ENCODE measurements around the gene OLFM3.
A peak's percentile ranks its signal among the peaks of the same experiment; 100 is the strongest.

The OLFM3 gene

DNA sequence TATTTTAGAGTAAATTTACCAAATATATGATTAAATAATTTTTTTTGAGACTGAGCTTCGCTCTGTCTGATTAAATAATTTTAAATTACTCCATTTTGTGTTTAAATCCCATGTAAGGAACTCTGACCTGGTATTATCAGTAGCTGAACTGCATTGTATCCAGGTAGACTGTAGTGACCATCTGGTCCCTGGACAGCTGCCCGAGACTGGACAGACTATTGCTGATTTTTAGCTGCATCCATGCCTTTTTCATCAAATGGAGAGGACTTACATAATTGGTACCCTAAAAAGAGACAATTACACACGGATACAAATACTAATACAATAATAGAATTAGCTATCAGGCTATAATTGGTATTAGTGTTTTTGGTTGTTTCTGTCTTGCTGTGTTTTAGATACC lies 20.6 kb downstream of the OLFM3 start:
- H3K27me3 ChIP-seq (replicated peaks; ENCODE audit: control insufficient read depth, insufficient read depth, low read length) = no peaks in the 10 kb centered on the region
- H3K36me3 ChIP-seq (ENCODE audit: control insufficient read depth, insufficient read depth, low read length) = no peaks in the 10 kb centered on the region
- H3K4me3 ChIP-seq (replicated peaks; ENCODE audit: low read depth, low read length) = no peak overlapping the region
- DNase-seq (ENCODE audit: extremely low read depth, insufficient read length) = no peak
- TF ChIP-seq, protein P1, sequence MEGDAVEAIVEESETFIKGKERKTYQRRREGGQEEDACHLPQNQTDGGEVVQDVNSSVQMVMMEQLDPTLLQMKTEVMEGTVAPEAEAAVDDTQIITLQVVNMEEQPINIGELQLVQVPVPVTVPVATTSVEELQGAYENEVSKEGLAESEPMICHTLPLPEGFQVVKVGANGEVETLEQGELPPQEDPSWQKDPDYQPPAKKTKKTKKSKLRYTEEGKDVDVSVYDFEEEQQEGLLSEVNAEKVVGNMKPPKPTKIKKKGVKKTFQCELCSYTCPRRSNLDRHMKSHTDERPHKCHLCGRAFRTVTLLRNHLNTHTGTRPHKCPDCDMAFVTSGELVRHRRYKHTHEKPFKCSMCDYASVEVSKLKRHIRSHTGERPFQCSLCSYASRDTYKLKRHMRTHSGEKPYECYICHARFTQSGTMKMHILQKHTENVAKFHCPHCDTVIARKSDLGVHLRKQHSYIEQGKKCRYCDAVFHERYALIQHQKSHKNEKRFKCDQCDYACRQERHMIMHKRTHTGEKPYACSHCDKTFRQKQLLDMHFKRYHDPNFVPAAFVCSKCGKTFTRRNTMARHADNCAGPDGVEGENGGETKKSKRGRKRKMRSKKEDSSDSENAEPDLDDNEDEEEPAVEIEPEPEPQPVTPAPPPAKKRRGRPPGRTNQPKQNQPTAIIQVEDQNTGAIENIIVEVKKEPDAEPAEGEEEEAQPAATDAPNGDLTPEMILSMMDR (IDR thresholded peaks at IDR 0.05; ENCODE audit: insufficient read depth, low read length, poor library complexity, severe bottlenecking) = no peak

DNA sequence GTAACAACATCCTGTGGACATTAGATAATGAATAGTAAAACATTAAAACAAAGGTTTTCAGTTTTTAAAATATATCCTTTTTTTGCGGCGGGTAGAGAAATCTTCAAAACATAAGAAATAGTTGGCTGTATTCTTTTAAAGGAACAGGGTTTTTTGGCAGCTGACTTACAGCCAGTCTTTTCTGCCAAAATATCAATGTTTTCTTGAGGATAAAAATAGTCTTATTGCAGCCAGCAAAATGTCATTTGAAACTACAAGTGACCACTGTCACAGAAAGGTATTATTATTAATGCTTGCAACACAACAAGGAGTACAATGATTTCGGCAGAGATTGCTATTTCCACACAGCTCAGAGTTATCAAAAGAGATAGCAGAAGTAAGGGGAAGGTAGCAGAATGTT lies 21.4 kb downstream of the OLFM3 start:
- no peak overlapping the region for H3K4me3 ChIP-seq (replicated peaks; ENCODE audit: low read depth, low read length)
- no peak for DNase-seq (ENCODE audit: extremely low read depth, insufficient read length)
- no peaks in the 10 kb centered on the region for H3K36me3 ChIP-seq (ENCODE audit: control insufficient read depth, insufficient read depth, low read length)
- TF ChIP-seq, protein P1 (IDR thresholded peaks at IDR 0.05; ENCODE audit: insufficient read depth, low read length, poor library complexity, severe bottlenecking) = no peak
- no peaks in the 10 kb centered on the region for H3K27me3 ChIP-seq (replicated peaks; ENCODE audit: control insufficient read depth, insufficient read depth, low read length)

DNA sequence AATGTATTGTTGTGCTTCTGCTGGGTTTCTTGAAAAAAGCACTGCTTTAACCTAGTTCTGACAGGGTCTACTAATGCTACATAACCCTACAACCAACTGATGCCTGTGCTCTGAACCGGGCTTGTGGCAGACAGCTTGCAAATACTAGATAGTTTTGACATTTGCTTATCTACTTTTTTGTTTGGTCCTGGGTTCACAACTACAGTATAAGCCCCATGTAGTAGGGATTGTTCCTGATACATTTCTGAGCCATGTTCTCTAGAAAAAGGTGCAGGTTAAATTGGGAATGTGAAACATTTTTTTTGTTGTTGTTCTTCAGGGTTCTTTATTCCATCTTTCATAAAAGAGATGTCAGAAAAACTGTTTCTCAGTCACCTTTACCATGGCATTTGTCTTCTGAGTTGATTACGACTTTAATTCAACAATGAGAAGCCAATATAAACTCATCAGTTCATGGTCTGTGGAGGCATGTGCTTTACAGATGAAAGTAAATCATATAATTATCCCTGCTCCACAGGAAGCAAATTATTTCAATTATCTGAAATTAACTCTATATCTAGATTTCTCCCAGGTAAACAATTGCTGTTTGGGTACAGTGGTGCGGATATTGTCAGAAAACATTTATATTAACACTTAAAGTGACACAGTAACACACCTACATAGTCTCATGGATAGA lies 22.0 kb downstream of the OLFM3 start:
- DNase-seq (ENCODE audit: extremely low read depth, insufficient read length) = no peak
- H3K36me3 ChIP-seq (ENCODE audit: control insufficient read depth, insufficient read depth, low read length) = no peaks in the 10 kb centered on the region
- no peaks in the 10 kb centered on the region for H3K27me3 ChIP-seq (replicated peaks; ENCODE audit: control insufficient read depth, insufficient read depth, low read length)
- TF ChIP-seq, protein P1 (IDR thresholded peaks at IDR 0.05; ENCODE audit: insufficient read depth, low read length, poor library complexity, severe bottlenecking) = no peak
- no peak overlapping the region for H3K4me3 ChIP-seq (replicated peaks; ENCODE audit: low read depth, low read length)

DNA sequence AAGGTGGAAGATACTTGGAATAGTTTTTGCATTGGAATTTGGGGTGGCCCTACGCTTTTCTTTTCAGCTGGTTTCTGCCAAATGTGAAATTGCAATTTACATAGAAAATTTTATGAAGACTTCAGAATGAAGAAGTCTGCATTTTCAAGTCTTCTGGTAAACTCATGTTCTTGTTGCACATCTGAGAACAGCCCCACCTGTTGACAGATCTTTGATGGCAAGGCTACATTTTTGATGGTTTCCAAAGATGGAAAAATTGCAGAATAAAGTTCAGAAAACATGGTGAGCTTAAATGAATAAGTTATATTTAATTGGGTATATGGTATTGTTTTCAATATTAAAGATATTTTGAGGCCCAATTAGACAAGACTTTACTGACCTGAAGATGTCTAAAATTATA lies 25.4 kb downstream of the OLFM3 start:
- no peak for DNase-seq (ENCODE audit: extremely low read depth, insufficient read length)
- no peak overlapping the region for H3K4me3 ChIP-seq (replicated peaks; ENCODE audit: low read depth, low read length)
- no peaks in the 10 kb centered on the region for H3K36me3 ChIP-seq (ENCODE audit: control insufficient read depth, insufficient read depth, low read length)
- H3K27me3 ChIP-seq (replicated peaks; ENCODE audit: control insufficient read depth, insufficient read depth, low read length) = no peaks in the 10 kb centered on the region
- TF ChIP-seq, protein P1 (IDR thresholded peaks at IDR 0.05; ENCODE audit: insufficient read depth, low read length, poor library complexity, severe bottlenecking) = peak; percentile 49

DNA sequence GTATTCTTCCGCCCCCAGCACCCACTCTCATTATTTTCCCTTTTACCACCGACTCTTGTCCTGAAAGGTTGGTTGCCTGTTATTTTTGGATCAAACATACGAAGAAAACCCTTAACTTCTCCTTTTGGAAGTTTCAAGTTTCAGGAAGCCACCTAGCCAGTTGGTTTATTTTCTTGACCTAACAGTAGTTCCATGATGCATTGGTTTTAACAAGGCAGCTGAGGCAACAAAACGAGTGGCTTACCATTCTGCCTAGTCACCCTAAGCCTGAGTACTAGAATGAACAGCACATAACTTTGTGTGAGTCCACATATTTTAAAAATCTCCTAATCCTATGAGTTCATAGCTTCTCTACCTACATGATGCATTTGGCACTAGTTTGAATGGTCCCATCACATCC lies 28.9 kb downstream of the OLFM3 start:
- no peak for DNase-seq (ENCODE audit: extremely low read depth, insufficient read length)
- H3K36me3 ChIP-seq (ENCODE audit: control insufficient read depth, insufficient read depth, low read length) = no peaks in the 10 kb centered on the region
- TF ChIP-seq, protein P1 (IDR thresholded peaks at IDR 0.05; ENCODE audit: insufficient read depth, low read length, poor library complexity, severe bottlenecking) = no peak
- no peaks in the 10 kb centered on the region for H3K27me3 ChIP-seq (replicated peaks; ENCODE audit: control insufficient read depth, insufficient read depth, low read length)
- H3K4me3 ChIP-seq (replicated peaks; ENCODE audit: low read depth, low read length) = no peak overlapping the region

DNA sequence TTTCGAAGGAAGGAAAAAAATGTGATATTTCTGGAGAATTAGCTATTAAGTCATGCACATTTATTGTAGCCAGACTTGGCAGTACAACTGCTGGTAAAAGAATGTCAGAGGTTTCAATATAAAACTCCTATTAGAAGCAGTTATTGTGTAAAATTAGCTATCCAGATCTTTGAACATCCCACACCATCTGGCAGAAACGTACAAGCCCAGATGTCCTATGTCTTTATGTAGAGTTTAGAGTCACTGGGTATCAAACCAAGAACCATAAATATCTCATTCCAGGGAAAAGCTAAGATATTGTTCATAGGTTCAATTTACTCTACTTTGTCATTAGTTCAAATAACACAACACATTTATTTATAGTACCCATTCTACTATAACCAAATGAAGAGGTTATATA lies 31.4 kb downstream of the OLFM3 start:
- Histone ChIP-seq H3K27me3 (replicated peaks; ENCODE audit: control insufficient read depth, insufficient read depth, low read length) (no peaks in the 10 kb centered on the region), H3K4me3 (replicated peaks; ENCODE audit: low read depth, low read length) (no peak overlapping the region), H3K36me3 (ENCODE audit: control insufficient read depth, insufficient read depth, low read length) (no peaks in the 10 kb centered on the region)
- TF ChIP-seq, protein P1 (IDR thresholded peaks at IDR 0.05; ENCODE audit: insufficient read depth, low read length, poor library complexity, severe bottlenecking) = no peak
- no peak for DNase-seq (ENCODE audit: extremely low read depth, insufficient read length)
